AG10803 (cell line): ENCODE measurements around the gene MEGF6.

Experiments
- DNase-seq: peaks from one replicate; pipeline ENCODE4 v3.0.0; 2010; ENCODE audit warnings: low read depth
- H3K4me3 ChIP-seq: 2 replicates; pipeline ENCODE4 v1.5.1; 2011; ENCODE audit warnings: mild to moderate bottlenecking, low read length, control low read depth
- CTCF ChIP-seq: conservative IDR thresholded peaks from 2 replicates; pipeline ENCODE4 v1.5.1; 2011; ENCODE audit warnings: mild to moderate bottlenecking, low read length, control low read depth, inconsistent platforms

The MEGF6 gene

GRCh38 chr1:3638027-3638426 is 26.7 kb upstream of the MEGF6 start:
- no peak overlapping the region for H3K4me3 ChIP-seq
- DNase-seq = no peak
- TF ChIP-seq CTCF = no peak

GRCh38 chr1:3636531-3636930 is 25.2 kb upstream of the MEGF6 start:
- no peak overlapping the region for H3K4me3 ChIP-seq
- no peak for TF ChIP-seq CTCF
- no peak for DNase-seq

GRCh38 chr1:3636080-3636479 is 24.8 kb upstream of the MEGF6 start:
- no peak for TF ChIP-seq CTCF
- no peak overlapping the region for H3K4me3 ChIP-seq
- DNase-seq = no peak

- TF ChIP-seq CTCF = no peak
- H3K4me3 ChIP-seq = no peak overlapping the region
Observed at GRCh38 chr1:3634059-3634800, 22.9 kb upstream of the MEGF6 start.

GRCh38 chr1:3633344-3634058 is 22.2 kb upstream of the MEGF6 start:
- no peak for TF ChIP-seq CTCF
- no peak overlapping the region for H3K4me3 ChIP-seq
- no peak for DNase-seq

More at GRCh38 chr1:3634059-3634800, 22.9 kb upstream of the MEGF6 start:
- no peak for DNase-seq

- no peak for DNase-seq
- no peak for TF ChIP-seq CTCF
- H3K4me3 ChIP-seq = no peak overlapping the region
Observed at GRCh38 chr1:3632716-3633343, 21.5 kb upstream of the MEGF6 start.
